Stomach (tissue), 9 donors: ENCODE results near the gene PADI3. TPM values are rescaled to one million over a fixed set of nuclear protein-coding genes. Genes with fewer than 3 reads are reported as not detected.

ENCODE experiments used
- DNase-seq, 2 donors: peaks; one replicate each; pipeline versions ENCODE4 v3.0.0 to v3.0.0-alpha.2; 2013 to 2019
- H3K27ac ChIP-seq, 5 donors: fragments of 200-600 bp in 4 of 5; sonication (generic) in 4 of 5; one replicate each; pipeline ENCODE4 v1.5.1; 2013 to 2019; ENCODE audit warnings: mild to moderate bottlenecking in 1 of 5, moderate library complexity in 1 of 5
- H3K27me3 ChIP-seq, 3 donors: fragments of 200-600 bp; sonication (generic); one replicate each; pipeline ENCODE4 v1.5.1; 2017 to 2019; ENCODE audit warnings: mixed run types in 1 of 3
- H3K36me3 ChIP-seq, 4 donors: fragments of 200-600 bp; sonication (generic); 1 replicate in 3 of 4; 2 replicates in 1 of 4; pipeline ENCODE4 v1.5.1; 2016 to 2019
- H3K4me1 ChIP-seq, 4 donors: fragments of 200-600 bp; sonication (generic); one replicate each; pipeline ENCODE4 v1.5.1; 2016 to 2019
- H3K4me3 ChIP-seq, 4 donors: fragments of 200-600 bp; sonication (generic) in 3 of 4; one replicate each; pipeline ENCODE4 v1.5.1; 2016 to 2019; ENCODE audit warnings: mild to moderate bottlenecking in 1 of 4
- H3K9me3 ChIP-seq, 4 donors: fragments of 200-600 bp; sonication (generic); one replicate each; pipeline ENCODE4 v1.5.1; 2016 to 2019
- EP300 ChIP-seq: sonication (generic); formaldehyde crosslinking; IDR thresholded peaks from one replicate; pipeline ENCODE4 v1.6.1; 2017; ENCODE audit warnings: antibody characterized with exemption
- POLR2A ChIP-seq, 4 donors: fragments of 450-650 bp; IDR thresholded peaks; one replicate each; pipeline ENCODE4 v1.6.1; 2016; ENCODE audit warnings: antibody characterized with exemption in 4 of 4, control low read depth in 2 of 4, mild to moderate bottlenecking in 1 of 4, moderate library complexity in 1 of 4
- POLR2AphosphoS5 ChIP-seq, 3 donors: sonication (generic); formaldehyde crosslinking; IDR thresholded peaks; one replicate each; pipeline ENCODE4 v1.6.1; 2016; ENCODE audit warnings: antibody characterized with exemption in 3 of 3
- WGBS, 5 donors: extraction: QIAGEN DNeasy Blood & Tissue Kit in 3 of 5; methylation state at CpG; one replicate each; pipeline versions ENCODE4 v1.1.5 to v1.1.7; 2013 to 2018; 5-methylcytosine and 5-hydroxymethylcytosine counted together
- intact Hi-C: fragments of 100-400 bp; cut with DNase I; formaldehyde crosslinking; loops from one replicate; pipeline ENCODE4 v1.15.1; 2023; ENCODE audit warnings: low total_unique reads
- polyA plus RNA-seq, 3 donors: library from polyadenylated mRNA; stranded (reverse); fragments of 200-250 nt; gene quantifications; one replicate each; pipeline ENCODE4 v1.2.3, GENCODE V29; 2013
- total RNA-seq, 5 donors: library from RNA; depleted of rRNA; stranded (reverse); fragments of >200 nt; gene quantifications; one replicate each; pipeline versions ENCODE4 v1.1.0 to v1.2.3, GENCODE V29; 2014 to 2016
- TF ChIP-seq, protein P1 (sequence below), 7 experiments: fragments of 450-650 bp in 4 of 7; fragments of 200-600 bp in 3 of 7; sonication (generic) in 3 of 7; IDR thresholded peaks; one replicate each; pipeline ENCODE4 v1.5.1; 2016 to 2019; ENCODE audit warnings: antibody characterized with exemption in 7 of 7, control low read depth in 2 of 7, mild to moderate bottlenecking in 1 of 7
- donor health status: healthy with polysubstance abuse.
- donor health status: Bipolar disorder and iron deficiency.
- donor health status: healthy.

Gene PADI3
- total and polyA plus RNA-seq, 8 donors = 5.4 TPM; not detected in 7

DNA sequence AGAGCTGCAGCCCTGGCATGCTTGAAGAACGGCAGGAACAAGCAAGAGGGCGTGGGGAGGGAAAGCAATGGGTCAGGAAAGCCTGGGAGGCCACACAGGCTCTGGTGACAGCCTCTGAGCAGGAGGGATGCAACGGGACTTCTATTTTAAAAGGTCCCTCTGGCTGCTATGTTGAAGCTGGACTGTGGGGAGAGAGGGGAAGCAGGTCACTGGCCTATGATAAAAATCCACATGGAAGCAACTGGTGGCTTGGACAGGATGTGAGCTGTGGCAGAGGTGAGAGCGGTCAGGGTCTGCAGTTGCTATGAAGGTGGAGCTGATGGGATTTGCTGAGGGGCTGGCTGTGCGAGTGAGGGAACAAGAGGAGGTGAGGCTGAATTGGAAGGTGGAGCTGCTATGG, 32.8 kb upstream of the PADI3 start:
- 53 to 64% (median 60%) methylated on average over 5 of the region's 5 CpGs for WGBS, 5 donors
- H3K36me3 ChIP-seq = no peaks in the 10 kb centered on the region
- H3K27me3 ChIP-seq = peaks cover 0 to 93% (median 29%) of the 10 kb centered on the region in 3 donors
- no peak overlapping the region for H3K27ac ChIP-seq
- peaks cover 5 to 21% (median 13%) of the 10 kb centered on the region in 4 donors for H3K4me1 ChIP-seq
- H3K9me3 ChIP-seq = no peaks in the 10 kb centered on the region
- TF ChIP-seq EP300 = no peak
- TF ChIP-seq, protein P1, sequence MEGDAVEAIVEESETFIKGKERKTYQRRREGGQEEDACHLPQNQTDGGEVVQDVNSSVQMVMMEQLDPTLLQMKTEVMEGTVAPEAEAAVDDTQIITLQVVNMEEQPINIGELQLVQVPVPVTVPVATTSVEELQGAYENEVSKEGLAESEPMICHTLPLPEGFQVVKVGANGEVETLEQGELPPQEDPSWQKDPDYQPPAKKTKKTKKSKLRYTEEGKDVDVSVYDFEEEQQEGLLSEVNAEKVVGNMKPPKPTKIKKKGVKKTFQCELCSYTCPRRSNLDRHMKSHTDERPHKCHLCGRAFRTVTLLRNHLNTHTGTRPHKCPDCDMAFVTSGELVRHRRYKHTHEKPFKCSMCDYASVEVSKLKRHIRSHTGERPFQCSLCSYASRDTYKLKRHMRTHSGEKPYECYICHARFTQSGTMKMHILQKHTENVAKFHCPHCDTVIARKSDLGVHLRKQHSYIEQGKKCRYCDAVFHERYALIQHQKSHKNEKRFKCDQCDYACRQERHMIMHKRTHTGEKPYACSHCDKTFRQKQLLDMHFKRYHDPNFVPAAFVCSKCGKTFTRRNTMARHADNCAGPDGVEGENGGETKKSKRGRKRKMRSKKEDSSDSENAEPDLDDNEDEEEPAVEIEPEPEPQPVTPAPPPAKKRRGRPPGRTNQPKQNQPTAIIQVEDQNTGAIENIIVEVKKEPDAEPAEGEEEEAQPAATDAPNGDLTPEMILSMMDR (IDR thresholded peaks at IDR 0.05) = no peak
- no peak for TF ChIP-seq POLR2AphosphoS5 (IDR thresholded peaks at IDR 0.05)
- TF ChIP-seq POLR2A (IDR thresholded peaks at IDR 0.05) = no peak
- DNase-seq = no peak
- H3K4me3 ChIP-seq = no peak overlapping the region
- intact Hi-C loops = no loop called here

DNA sequence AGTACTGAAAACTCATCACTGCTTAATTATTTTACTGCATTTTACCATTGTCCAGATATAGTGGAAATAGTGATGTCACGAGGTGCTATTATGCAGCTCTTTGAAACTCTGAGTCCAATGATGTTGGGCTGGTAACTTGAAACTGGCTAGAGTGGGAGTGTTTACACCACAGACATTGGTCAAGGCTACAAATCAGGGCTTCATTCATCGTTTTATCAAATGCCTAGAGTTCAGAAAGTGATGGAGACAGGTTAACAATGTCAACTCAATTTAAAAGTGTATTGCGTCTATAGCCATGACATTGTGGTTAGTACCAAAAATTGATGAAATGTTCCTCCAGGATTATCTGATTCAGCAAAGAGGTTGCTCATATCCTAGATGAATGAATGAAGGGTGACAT, 31.3 kb upstream of the PADI3 start:
- Histone ChIP-seq H3K27me3 (peaks cover 0 to 81% (median 29%) of the 10 kb centered on the region in 3 donors), H3K4me1 (peaks cover 2 to 11% (median 5%) of the 10 kb centered on the region in 4 donors), H3K27ac (no peak overlapping the region), H3K9me3 (no peaks in the 10 kb centered on the region), H3K36me3 (no peaks in the 10 kb centered on the region), H3K4me3 (no peak overlapping the region)
- DNase-seq = no peak
- 64 to 77% (median 71%) methylated on average over 3 of the region's 3 CpGs for WGBS, 5 donors
- intact Hi-C loops = no loop called here
- TF ChIP-seq, protein P1 (IDR thresholded peaks at IDR 0.05) = no peak
- TF ChIP-seq POLR2AphosphoS5 (IDR thresholded peaks at IDR 0.05) (no peak), EP300 (no peak), POLR2A (IDR thresholded peaks at IDR 0.05) (no peak)

DNA sequence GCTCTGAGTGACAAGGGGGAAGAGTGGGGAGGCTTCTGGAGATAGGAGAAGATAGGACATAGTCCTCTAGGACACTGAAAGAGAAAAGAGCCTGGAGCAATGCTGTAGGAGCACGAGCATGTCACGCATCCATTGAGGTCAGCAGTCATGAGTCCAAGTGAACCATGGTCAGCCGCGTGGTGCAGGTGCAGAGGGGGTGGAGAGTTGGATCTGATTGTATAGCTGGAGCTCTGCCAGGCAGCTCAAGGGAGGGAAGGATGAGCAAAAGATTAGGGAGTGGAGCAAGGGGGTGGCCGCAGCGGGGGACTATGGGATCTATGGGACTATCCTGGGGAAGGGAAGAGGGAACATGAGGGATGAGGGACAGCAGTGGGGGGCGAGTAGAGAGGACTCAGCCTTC, 30.0 kb upstream of the PADI3 start:
- Histone ChIP-seq H3K4me1 (no peaks in the 10 kb centered on the region), H3K4me3 (no peak overlapping the region), H3K9me3 (no peaks in the 10 kb centered on the region), H3K27me3 (peaks cover 0 to 81% (median 22%) of the 10 kb centered on the region in 3 donors), H3K27ac (no peak overlapping the region), H3K36me3 (no peaks in the 10 kb centered on the region)
- no peak for DNase-seq
- no peak for TF ChIP-seq POLR2AphosphoS5 (IDR thresholded peaks at IDR 0.05)
- TF ChIP-seq, protein P1 (IDR thresholded peaks at IDR 0.05) = no peak
- TF ChIP-seq POLR2A (IDR thresholded peaks at IDR 0.05) = no peak
- TF ChIP-seq EP300 = no peak
- intact Hi-C loops = no loop called here
- WGBS, 5 donors = 46 to 68% (median 51%) methylated on average over 7 of the region's 7 CpGs

DNA sequence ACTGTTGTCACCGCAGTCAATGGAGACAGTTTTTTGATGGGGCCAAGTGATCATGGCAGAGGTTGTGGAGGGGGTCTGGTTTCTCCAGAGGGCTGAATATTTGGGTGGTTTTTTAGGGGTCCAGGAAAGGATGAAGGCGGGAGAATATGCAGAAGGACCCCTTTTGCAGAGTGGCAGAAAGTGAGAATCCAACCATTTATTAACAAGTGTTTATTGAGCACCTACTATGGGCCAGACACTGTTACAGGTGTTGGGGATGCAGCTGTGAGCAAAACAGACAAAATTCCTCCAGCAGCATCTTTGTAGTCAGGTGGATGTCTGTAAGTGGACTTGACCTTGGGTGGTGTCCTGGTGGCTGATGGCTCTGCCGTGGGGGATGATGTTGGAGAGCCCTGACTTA, 28.6 kb upstream of the PADI3 start:
- Histone ChIP-seq H3K4me3 (no peak overlapping the region), H3K4me1 (no peaks in the 10 kb centered on the region), H3K27me3 (peaks cover 0 to 74% (median 11%) of the 10 kb centered on the region in 3 donors), H3K9me3 (no peaks in the 10 kb centered on the region), H3K27ac (no peak overlapping the region), H3K36me3 (no peaks in the 10 kb centered on the region)
- no peak for DNase-seq
- intact Hi-C loops = no loop called here
- 86 to 92% (median 88%) methylated on average over 3 of the region's 3 CpGs for WGBS, 5 donors
- TF ChIP-seq POLR2A (IDR thresholded peaks at IDR 0.05) (no peak), EP300 (no peak), POLR2AphosphoS5 (IDR thresholded peaks at IDR 0.05) (no peak)
- TF ChIP-seq, protein P1 (IDR thresholded peaks at IDR 0.05) = no peak
